ENCODE data around the gene SBF2. TPM values are rescaled to one million over a fixed set of nuclear protein-coding genes. Genes with fewer than 3 reads are reported as not detected.
A peak's percentile ranks its signal among the peaks of the same experiment; 100 is the strongest.

The SBF2 gene
- total RNA-seq, 1 donor from 2014 or later = 23.7 TPM

DNA sequence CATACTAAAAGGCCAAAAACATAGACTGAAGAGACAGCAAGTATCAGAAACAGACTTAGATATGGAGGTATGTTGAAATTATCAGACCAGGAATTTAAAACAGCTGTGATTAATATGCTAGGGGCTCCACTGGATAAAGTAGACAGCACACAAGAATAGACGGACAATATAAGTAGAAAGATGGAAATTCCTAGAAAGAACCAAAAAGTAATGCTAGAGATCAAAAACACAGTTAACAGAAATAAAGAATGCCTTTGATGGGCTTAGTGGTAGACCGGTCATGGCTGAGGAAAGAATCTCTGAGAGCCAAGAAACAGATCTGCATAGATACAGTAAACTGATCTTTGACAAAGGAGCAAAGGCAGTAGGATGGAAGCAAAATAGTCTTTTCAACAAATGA is 380.0 kb downstream of the SBF2 start:
- DNase-seq (ENCODE audit: low read depth) = no peak

DNA sequence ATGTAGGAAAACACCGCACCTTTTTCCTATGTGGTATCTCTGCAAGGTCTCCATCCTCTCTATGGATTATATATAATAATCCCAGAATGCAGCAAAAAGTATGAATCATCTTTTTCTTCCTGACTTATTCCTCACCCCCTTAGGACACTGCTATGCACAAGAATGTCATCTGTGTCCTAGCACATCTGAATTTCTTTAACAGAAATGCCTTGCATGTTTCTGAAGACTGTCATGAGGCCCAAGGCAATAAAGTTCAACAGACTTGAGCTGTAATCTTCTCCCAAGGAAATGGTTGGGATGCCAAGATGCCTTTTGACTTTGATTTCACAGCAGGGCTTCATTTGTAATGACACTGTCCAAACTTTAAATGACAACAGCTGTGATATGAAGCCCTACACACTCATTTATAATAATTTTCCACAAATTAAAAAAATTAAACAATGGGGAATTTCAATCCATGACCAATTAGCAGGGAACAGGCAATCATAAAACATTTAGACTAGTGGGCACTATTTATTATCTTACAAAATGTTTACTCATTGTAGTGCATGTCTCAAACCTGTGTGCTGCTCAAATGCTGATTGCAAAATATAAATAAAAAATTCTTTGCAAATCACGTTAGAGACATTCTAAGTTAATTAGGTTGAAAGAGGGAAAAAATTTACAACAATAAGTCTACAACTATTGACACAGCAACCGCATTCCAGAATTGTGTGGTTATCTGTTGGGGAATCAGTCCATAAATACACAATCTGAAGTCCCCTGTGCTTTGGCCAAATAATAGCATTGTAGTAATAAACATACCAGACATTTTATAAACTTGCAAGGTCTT is 387.8 kb downstream of the SBF2 start:
- peak; percentile 59 for DNase-seq (ENCODE audit: low read depth)

DNA sequence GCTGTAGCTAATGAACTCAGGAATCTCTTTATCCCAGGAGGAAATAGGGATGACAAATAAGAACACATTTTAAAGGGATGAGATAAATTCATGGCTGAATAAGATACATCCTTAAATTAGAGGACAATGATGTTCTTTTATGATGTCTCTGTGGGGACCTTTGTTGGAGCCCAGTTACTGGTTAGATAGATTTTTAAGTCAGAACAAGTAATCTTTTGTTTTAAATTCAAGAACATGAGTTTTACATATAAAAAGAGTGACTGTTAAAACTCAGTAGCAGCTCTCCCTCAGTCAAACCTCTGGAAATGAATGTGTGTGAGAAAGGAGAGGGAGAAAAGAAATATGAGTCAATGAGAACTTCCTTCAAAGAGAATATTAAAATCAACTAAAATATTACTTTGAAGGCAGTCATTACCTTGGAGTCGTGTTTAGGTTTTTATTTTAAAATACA is 388.5 kb downstream of the SBF2 start:
- no peak for DNase-seq (ENCODE audit: low read depth)

- no peak for DNase-seq (ENCODE audit: low read depth)
These were observed 390.4 kb downstream of the SBF2 start for GRCh38 chr11:9903579-9903978.

- no peak for DNase-seq (ENCODE audit: low read depth)
These were observed 392.1 kb downstream of the SBF2 start for GRCh38 chr11:9901943-9902342.

- DNase-seq (ENCODE audit: low read depth) = peak; percentile 71
These were observed 393.8 kb downstream of the SBF2 start for GRCh38 chr11:9900253-9900652.

DNA sequence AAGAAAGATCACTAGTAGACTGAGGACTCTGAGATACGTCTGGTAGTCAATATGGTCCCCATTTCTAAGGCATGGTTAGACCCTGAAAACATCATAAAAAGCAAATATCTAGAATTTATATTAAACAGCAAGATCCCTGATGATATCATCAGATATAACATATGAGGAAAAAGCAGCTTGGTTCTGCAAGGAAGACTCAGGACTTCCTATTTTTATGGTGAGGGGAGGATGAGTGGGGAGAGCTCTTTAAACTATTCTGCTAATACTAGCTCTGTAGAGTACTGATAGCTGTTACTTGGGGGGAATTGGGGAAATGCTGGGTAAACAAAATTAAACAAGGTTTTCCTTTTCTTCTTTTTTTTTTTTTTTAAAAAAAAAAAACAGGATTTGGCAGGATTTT is 394.3 kb downstream of the SBF2 start:
- DNase-seq (ENCODE audit: low read depth) = no peak

DNA sequence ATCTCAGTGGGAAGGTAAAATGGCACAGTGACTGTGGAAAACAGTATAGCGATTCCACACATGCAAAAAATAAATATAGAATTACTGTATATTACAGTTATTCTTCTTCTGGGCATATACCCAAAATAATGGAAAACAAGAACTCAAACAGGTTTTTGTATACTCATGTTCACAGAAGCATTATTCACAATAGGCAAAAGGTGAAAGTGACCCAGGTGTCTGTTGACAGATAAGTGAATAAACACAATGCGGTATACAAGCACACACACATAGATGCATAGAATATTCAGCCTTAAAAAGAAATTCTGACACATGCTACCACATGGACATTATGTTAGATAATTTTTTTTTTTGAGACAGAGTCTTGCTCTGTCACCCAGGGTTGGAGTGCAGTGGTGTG is 397.1 kb downstream of the SBF2 start:
- DNase-seq (ENCODE audit: low read depth) = no peak

- peak; percentile 31 for DNase-seq (ENCODE audit: low read depth)
These were observed 399.0 kb downstream of the SBF2 start for GRCh38 chr11:9895006-9895405.

- DNase-seq (ENCODE audit: low read depth) = peak; percentile 15
These were observed 400.5 kb downstream of the SBF2 start for GRCh38 chr11:9893474-9893873.

DNA sequence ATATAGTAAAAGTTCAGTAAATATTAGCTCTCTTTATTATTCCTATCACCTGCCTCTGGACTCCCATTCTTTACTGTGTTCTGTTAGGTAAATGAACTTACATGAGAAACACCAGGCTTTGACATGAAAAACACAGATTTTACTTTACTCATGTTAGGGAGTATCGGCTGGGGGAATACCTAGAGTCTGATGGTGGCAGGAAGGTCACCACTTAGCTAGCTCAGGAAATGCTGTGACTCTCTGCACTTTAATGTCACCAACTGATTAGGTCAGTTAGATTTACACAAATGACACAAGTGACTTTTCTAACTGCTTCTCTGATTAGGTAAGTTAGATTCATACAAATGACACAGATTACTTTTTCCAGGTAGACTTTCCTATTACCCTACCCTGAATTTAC is 405.1 kb downstream of the SBF2 start:
- no peak for DNase-seq (ENCODE audit: low read depth)

DNA sequence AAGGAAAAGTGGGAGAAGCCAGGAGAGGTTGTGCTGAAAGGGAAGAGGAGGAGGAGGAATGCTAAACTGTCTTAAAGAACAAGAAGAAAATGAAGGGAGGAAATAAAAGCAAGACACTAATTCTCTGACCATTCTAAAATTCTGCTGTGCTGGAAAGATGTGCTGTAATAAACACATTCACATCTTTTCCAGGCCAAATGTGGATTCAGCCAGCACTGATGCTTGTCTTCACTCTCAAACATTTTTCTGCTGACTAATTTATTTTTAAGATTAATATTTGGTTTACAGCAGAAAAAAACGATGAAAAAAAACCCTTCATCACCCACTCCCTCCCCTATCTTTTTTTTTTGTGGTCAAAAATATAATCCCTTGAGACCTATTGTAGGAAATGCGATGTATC is 406.5 kb downstream of the SBF2 start:
- DNase-seq (ENCODE audit: low read depth) = no peak

DNA sequence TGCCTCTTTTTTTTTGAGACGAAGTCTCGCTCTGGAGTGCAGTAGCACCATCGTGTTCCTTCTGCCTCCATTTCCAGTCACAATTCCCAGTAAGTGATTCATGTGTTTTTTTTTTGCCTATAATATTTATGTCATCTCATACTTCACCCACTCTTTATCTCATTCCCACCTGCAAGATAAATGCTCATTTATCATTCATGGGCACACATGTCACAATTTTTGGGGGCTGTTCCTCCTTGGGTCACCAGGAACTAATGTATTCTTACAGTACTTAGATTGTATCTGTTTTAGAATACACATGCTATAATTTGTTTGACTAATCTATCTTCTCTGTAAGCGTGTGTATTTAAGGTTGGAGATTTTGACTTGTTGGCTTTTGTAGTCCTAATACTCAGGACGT is 407.4 kb downstream of the SBF2 start:
- DNase-seq (ENCODE audit: low read depth) = no peak

- DNase-seq (ENCODE audit: low read depth) = no peak
These were observed 409.4 kb downstream of the SBF2 start for GRCh38 chr11:9884601-9885000.

DNA sequence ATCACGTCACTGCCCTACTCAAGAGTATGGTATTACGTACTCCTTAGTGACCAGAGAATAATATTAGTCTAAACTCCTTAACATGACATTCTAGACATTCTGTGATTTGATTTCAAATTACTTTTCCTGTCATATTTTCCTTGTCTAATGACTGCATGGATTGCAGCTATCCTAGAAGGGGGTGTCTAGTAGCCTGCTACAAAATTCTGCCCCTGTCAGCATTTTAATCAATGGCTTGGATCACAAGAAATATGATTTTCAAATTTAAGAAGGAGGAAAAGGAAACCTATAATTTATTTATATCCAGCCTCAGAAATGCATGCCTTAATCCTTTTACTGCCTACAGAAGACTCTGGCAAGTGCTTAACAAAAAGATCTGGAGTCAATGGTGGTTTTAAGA is 413.4 kb downstream of the SBF2 start:
- DNase-seq (ENCODE audit: low read depth) = no peak

GRCh38 chr11:9878936-9879335 is 415.1 kb downstream of the SBF2 start:
- no peak for DNase-seq (ENCODE audit: low read depth)

DNA sequence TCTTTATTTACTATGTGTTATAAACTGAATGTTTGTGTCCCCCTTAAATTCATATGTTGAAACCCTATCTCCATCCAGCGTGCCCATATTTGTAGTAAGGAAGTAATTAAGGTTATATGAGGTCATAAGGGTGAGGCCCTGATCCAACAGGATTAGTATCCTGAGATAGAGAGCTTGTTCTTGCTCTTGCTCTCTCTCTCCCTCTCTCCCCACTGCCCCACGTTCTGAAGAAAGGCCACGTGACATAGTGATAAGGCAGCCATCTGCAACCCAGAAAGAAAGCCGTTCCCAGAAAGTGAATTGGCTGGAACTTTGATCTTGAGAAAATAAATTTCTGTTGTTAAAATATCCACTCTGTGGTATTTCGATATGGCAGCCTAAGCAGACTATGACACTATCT is 417.7 kb downstream of the SBF2 start:
- no peak for DNase-seq (ENCODE audit: low read depth)

- no peak for DNase-seq (ENCODE audit: low read depth)
These were observed 418.2 kb downstream of the SBF2 start for GRCh38 chr11:9875862-9876261.

DNA sequence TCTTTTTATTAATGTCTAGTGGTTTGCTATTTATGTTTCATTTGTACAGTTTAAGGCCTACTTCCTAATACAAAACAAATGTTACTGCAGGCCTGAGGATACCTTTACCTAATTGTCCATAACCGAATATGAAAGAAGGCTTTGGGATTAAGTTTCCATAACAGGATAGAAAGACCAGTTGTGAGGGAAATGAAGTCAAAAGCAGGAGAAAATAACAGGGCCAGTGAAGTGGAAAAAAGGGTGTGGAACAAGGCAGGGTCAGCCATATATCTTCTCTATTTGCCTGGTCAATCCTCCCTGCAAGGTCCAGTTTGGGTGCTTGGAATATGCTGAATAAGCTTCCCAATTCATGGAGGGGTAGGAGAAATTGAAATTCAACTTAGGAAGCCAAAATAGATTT is 418.6 kb downstream of the SBF2 start:
- DNase-seq (ENCODE audit: low read depth) = no peak

GRCh38 chr11:9874466-9874865 is 419.6 kb downstream of the SBF2 start:
- DNase-seq (ENCODE audit: low read depth) = no peak

DNA sequence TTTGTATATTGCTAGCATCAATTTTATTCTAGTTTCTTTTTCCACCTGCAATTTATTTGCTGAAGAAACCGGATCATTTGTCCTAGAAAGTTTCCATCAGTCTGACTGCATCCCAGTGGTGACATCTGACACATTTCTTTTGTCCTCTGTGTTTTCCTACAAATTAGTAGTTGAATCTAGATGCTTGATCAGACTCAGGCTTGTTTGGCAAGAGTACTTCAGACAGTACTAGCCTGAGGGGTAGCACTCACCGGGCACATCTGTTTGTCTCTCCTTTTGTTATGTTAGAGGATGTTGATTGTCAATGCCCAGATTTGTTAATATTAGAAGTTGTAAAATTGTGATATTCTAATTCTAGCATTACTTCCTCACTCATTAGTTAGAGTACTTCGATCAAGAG is 425.4 kb downstream of the SBF2 start:
- no peak for DNase-seq (ENCODE audit: low read depth)

- DNase-seq (ENCODE audit: low read depth) = no peak
These were observed 431.0 kb downstream of the SBF2 start for GRCh38 chr11:9862981-9863380.

Measured in myocyte (in vitro differentiated cells).